Measurements from ENCODE around the gene CYTH3. TPM values are rescaled to one million over a fixed set of nuclear protein-coding genes. Genes with fewer than 3 reads are reported as not detected.

The CYTH3 gene
- total and polyA plus RNA-seq, 2 of the 4 experiments (the other 2 are of a cell fraction), result 14.2 to 34.8 TPM

DNA sequence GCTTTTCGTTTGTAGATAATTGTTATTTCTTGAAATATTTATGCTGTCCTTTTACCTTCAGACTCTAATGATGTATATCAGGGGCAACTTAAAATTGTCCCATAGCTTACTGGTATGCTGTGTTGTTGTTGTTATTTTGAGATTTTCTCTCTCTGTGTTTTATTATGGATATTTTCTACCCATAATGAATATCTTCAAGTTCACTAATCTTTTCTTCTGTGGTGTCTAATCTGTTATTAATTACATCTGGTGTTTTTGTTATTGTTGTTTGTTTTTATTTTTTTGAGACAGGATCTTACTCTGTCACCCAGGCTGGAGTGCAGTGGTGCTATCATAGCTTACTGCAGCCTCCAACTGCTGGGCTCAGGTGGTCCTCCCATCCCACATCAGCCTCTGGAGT lies 139.2 kb downstream of the CYTH3 start:
- H4K91ac ChIP-seq (ENCODE audit: insufficient read depth, low read depth, low read length), result no peak overlapping the region
- H4K20me1 ChIP-seq (ENCODE audit: insufficient read depth, low read length), result peaks cover 9% of the 10 kb centered on the region; the same call in 1 of the 2 replicates
- CTCF ChIA-PET, result no interaction called here
- H3K4me3 ChIP-seq (ENCODE audit: insufficient read depth, low read depth, low read length), result no peak overlapping the region
- in situ Hi-C loops (cut with MboI; ENCODE audit: low sequenced_read_pairs) (no loop called here), intact Hi-C loops (cut with micrococcal nuclease) (no loop called here), dilution Hi-C loops (cut with HindIII; ENCODE audit: low sequenced_read_pairs, unreplicated experiment) (no loop called here)
- H2AFZ ChIP-seq (replicated peaks; ENCODE audit: low read length, poor library complexity), result no peak overlapping the region
- no TSS peak for BruUV-seq (replicated peaks)
- H3K4ac ChIP-seq (ENCODE audit: low read depth, low read length), result no peak overlapping the region
- no peak overlapping the region for H2AK5ac ChIP-seq (ENCODE audit: low read depth, low read length)
- no peak overlapping the region for H3K56ac ChIP-seq (ENCODE audit: extremely low read depth, insufficient read depth, low read length)
- no peak overlapping the region for H2BK120ac ChIP-seq (ENCODE audit: low read depth, low read length)
- 0 out of 2 replicates have a peak, but pooled peaks cover 3% of the 10 kb centered on the region for H3K9me1 ChIP-seq (ENCODE audit: insufficient read depth, low read length)
- no peaks in the 10 kb centered on the region for H3K9me3 ChIP-seq (ENCODE audit: control insufficient read depth, insufficient read depth, low read length)
- no peak for DNase-seq
- peaks cover 13 to 39% of the 10 kb centered on the region in 2 experiments for H3K79me1 ChIP-seq (ENCODE audit: low read depth in 1 of 2, low read length in 2 of 2)
- WGBS, 2 experiments (ENCODE audit: extremely low coverage in 2 of 2, insufficient read length in 1 of 2), result no CpG with 5 or more reads among the region's 1 CpG
- ATAC-seq (ENCODE audit: low read depth), result no peak
- H4K8ac ChIP-seq (ENCODE audit: low read depth in 2 of 2, low read length in 2 of 2), result no peak overlapping the region
- no peak overlapping the region for H3K23ac ChIP-seq (ENCODE audit: low read depth, low read length)
- H3K4me1 ChIP-seq (ENCODE audit: control insufficient read depth, insufficient read depth, low read length), result no peaks in the 10 kb centered on the region
- no peak overlapping the region for H3K14ac ChIP-seq (replicated peaks; ENCODE audit: low read depth, low read length)
- no peak overlapping the region for H3K27ac ChIP-seq (ENCODE audit: insufficient read depth, low read length)
- no peaks in the 10 kb centered on the region for H3K27me3 ChIP-seq (ENCODE audit: control insufficient read depth, insufficient read depth, low read length)
- H3K4me2 ChIP-seq (ENCODE audit: low read depth, low read length), result no peak overlapping the region
- no peak overlapping the region for H2BK5ac ChIP-seq (ENCODE audit: low read depth, low read length, poor library complexity, severe bottlenecking)
- H3K9ac ChIP-seq (ENCODE audit: low read depth, low read length), result no peak overlapping the region
- H3K18ac ChIP-seq (ENCODE audit: low read depth, low read length), result no peak overlapping the region
- TF ChIP-seq, protein P1, sequence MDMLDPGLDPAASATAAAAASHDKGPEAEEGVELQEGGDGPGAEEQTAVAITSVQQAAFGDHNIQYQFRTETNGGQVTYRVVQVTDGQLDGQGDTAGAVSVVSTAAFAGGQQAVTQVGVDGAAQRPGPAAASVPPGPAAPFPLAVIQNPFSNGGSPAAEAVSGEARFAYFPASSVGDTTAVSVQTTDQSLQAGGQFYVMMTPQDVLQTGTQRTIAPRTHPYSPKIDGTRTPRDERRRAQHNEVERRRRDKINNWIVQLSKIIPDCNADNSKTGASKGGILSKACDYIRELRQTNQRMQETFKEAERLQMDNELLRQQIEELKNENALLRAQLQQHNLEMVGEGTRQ (IDR thresholded peaks at IDR 0.05; ENCODE audit: low read depth, low read length), result no peak
- TF ChIP-seq SMC3 (IDR thresholded peaks at IDR 0.05; ENCODE audit: low read depth, low read length) (no peak), POLR2A (IDR thresholded peaks at IDR 0.05; ENCODE audit: low read depth, low read length) (no peak), MAFK (IDR thresholded peaks at IDR 0.05; ENCODE audit: low read depth, low read length) (no peak), CHD1 (IDR thresholded peaks at IDR 0.05; ENCODE audit: low read depth, low read length) (no peak), ELK1 (IDR thresholded peaks at IDR 0.05; ENCODE audit: borderline replicate concordance, low read depth, low read length) (no peak), NFE2L2 (IDR thresholded peaks at IDR 0.05; ENCODE audit: low read depth, low read length) (no peak), CEBPB (IDR thresholded peaks at IDR 0.05; ENCODE audit: low read depth, low read length) (no peak), MXI1 (IDR thresholded peaks at IDR 0.05; ENCODE audit: borderline replicate concordance, low read depth, low read length) (no peak), RFX5 (IDR thresholded peaks at IDR 0.05; ENCODE audit: low read depth, low read length) (no peak), RAD21 (IDR thresholded peaks at IDR 0.05; ENCODE audit: low read length) (no peak), BHLHE40 (IDR thresholded peaks at IDR 0.05; ENCODE audit: low read depth, low read length) (no peak)
- TF ChIP-seq, protein P2, sequence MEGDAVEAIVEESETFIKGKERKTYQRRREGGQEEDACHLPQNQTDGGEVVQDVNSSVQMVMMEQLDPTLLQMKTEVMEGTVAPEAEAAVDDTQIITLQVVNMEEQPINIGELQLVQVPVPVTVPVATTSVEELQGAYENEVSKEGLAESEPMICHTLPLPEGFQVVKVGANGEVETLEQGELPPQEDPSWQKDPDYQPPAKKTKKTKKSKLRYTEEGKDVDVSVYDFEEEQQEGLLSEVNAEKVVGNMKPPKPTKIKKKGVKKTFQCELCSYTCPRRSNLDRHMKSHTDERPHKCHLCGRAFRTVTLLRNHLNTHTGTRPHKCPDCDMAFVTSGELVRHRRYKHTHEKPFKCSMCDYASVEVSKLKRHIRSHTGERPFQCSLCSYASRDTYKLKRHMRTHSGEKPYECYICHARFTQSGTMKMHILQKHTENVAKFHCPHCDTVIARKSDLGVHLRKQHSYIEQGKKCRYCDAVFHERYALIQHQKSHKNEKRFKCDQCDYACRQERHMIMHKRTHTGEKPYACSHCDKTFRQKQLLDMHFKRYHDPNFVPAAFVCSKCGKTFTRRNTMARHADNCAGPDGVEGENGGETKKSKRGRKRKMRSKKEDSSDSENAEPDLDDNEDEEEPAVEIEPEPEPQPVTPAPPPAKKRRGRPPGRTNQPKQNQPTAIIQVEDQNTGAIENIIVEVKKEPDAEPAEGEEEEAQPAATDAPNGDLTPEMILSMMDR (conservative IDR thresholded peaks at IDR 0.05; ENCODE audit: low read depth, low read length), result no peak
- H2BK20ac ChIP-seq (ENCODE audit: low read depth, low read length), result no peak overlapping the region
- H3K36me3 ChIP-seq (ENCODE audit: control insufficient read depth, insufficient read depth, low read length), result peaks cover 22% of the 10 kb centered on the region
- POLR2A ChIA-PET (ENCODE audit: unreplicated experiment), result no interaction called here
- H2AK9ac ChIP-seq (replicated peaks; ENCODE audit: low read depth, low read length, poor library complexity), result no peak overlapping the region
- H4K5ac ChIP-seq (ENCODE audit: low read depth, low read length), result no peak overlapping the region
- no peak overlapping the region for H2BK15ac ChIP-seq (ENCODE audit: low read depth, low read length)
